GM18867 (cell line): ENCODE results near the gene DBR1.

Experiments
- ATAC-seq: cut with Tn5 transposase; IDR thresholded peaks from one replicate; pipeline ENCODE4 v1.9.1; 2021; ENCODE audit warnings: mild to moderate bottlenecking, moderate library complexity; ENCODE audit not compliant: unreplicated experiment

The DBR1 gene, protein sequence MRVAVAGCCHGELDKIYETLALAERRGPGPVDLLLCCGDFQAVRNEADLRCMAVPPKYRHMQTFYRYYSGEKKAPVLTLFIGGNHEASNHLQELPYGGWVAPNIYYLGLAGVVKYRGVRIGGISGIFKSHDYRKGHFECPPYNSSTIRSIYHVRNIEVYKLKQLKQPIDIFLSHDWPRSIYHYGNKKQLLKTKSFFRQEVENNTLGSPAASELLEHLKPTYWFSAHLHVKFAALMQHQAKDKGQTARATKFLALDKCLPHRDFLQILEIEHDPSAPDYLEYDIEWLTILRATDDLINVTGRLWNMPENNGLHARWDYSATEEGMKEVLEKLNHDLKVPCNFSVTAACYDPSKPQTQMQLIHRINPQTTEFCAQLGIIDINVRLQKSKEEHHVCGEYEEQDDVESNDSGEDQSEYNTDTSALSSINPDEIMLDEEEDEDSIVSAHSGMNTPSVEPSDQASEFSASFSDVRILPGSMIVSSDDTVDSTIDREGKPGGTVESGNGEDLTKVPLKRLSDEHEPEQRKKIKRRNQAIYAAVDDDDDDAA

GRCh38 chr3:138174421-138175131 lies at the start of gene DBR1:
Gene DBR1, minus strand, starts transcription at chr3:138174921. Its CDS starts 126 bp downstream, at chr3:138174795.
- ATAC-seq: peak; percentile 94

GRCh38 chr3:138222942-138223287 lies 48.2 kb upstream of the DBR1 start:
- no peak for ATAC-seq

- ATAC-seq: no peak
Observed at GRCh38 chr3:138222131-138222941, 47.6 kb upstream of the DBR1 start.

DNA sequence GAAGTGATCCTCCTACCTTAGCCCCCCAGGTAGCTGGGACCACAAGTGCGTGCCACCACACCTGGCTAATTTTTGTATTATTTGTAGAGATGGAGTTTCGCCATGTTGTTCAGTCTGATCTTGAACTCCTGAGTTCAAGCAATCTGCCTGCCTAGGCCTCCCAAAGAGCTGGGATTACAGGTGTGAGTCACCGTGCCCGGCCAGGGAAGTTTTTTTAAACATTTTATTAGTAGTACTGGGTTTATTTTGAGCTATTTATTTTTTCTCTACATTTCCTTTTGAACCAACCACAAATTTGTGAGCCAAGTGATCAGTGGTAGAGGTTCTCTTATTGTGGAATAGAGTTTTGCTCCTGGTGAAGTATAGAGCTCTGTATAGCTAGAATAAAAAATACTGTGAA lies 46.1 kb upstream of the DBR1 start:
- ATAC-seq: no peak

- ATAC-seq: no peak
Observed at GRCh38 chr3:138220242-138220641, 45.5 kb upstream of the DBR1 start.

- no peak for ATAC-seq
Observed at GRCh38 chr3:138219255-138219654, 44.5 kb upstream of the DBR1 start.

GRCh38 chr3:138213398-138214085 lies 38.8 kb upstream of the DBR1 start:
- no peak for ATAC-seq

DNA sequence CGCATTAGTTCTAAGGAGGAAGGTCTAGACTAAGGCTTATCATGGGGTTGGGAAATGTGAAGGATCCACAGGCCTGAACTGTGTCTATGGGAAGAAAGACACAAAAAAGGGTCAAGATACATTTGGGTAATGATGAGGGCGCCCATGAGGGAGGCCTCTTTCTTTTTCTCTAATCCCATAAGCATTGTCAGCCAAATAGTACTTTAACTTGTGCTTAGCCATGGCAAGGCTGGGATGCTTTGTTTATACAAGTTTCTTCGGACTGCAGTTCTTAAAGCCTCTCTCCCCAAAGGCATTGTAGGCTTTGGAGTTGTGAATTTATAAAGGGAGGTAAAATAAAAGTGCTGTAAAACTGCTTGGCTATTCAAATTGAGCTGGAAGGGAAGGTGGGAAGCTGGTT lies 35.8 kb upstream of the DBR1 start:
- no peak for ATAC-seq

GRCh38 chr3:138206196-138206595 lies 31.5 kb upstream of the DBR1 start:
- no peak for ATAC-seq

- no peak for ATAC-seq
Observed at GRCh38 chr3:138205527-138205926, 30.8 kb upstream of the DBR1 start.

DNA sequence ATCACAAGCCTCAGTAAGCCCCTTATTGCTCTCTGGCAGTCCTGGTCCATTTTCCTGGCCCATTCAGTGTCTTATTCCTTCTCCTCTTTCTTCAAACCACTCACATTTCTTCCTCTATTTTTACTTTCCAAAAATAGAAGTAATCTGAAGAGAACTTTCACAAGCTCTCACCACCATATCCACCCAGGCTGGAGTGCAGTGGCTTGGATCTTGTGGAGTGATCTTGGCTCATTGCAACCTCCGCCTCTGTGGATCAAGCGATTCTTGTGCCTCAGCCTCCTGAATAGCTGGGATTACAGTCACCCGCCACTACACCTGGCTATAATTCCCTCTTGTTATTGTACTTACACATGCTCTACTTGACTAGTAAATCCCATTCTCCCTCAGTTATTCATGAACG lies 29.2 kb upstream of the DBR1 start:
- no peak for ATAC-seq

DNA sequence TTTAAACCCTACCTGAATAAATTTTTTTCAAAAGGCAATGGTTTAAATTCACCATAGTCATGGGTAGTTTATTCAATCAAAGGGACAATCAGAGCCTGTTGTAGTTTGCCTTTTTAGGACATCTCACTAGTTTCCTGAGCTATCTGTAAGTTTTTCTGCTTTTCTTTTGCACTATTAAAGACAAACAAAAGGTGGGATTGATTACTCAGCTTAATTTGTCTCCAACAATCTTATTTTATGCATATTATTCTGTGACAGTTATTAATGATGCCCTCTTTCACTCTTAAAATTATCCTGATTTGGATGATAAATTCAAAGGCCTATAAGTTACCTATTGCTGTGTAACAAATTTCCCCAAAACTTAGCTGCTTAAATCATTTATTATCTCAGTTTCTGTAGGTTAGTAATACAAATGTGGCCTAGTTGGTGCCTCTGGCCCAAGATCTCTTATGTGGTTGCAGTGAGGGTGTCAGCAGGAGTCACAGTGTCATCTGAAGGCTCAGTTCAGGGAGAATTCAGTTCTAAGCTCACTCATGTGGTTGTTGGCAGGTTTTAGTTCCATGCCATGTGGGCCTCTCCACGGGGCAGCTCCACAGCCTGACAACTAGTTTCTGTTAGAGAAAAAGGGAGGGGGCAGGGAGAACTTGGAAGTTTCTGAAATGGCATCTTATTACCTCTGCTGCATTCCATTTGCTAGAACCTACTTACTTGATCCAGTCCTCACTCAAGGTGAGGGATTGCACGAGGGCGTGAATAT lies 28.4 kb upstream of the DBR1 start:
- ATAC-seq: no peak

GRCh38 chr3:138200424-138200823 lies 25.7 kb upstream of the DBR1 start:
- no peak for ATAC-seq

GRCh38 chr3:138199851-138200250 lies 25.1 kb upstream of the DBR1 start:
- ATAC-seq: no peak

DNA sequence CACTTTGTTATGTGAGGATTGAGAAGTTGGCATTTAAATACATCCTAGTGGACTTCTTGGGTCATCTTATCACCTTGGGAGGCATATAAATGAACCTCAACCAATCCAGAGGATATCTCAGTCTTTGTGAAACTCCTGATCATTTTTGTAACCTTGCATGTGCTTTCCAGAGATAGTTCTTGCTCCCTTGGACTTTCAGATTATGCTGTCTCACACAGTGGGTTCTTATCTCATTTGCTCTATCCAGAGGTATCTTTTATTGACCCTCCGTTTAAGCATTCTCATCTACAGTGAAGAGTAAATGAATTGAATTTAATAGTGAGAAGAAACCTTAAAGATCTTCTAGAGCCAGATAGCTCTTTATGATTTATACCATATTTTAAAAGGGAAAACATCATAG lies 22.8 kb upstream of the DBR1 start:
- no peak for ATAC-seq

- ATAC-seq: no peak
Observed at GRCh38 chr3:138197058-138197457, 22.3 kb upstream of the DBR1 start.

- no peak for ATAC-seq
Observed at GRCh38 chr3:138196023-138196422, 21.3 kb upstream of the DBR1 start.

- ATAC-seq: no peak
Observed at GRCh38 chr3:138195481-138195880, 20.8 kb upstream of the DBR1 start.

GRCh38 chr3:138188013-138188730 lies 13.5 kb upstream of the DBR1 start:
- ATAC-seq: no peak
